Right lobe of liver (tissue), 6 donors: ENCODE measurements around the gene DCLRE1B. TPM values are rescaled to one million over a fixed set of nuclear protein-coding genes. Genes with fewer than 3 reads are reported as not detected.

ENCODE experiments used
- ATAC-seq, 4 donors: fragments of 200-7000 bp; cut with Tn5 transposase; one replicate each; pipeline ENCODE4 v1.9.1; 2020; ENCODE audit warnings: mild to moderate bottlenecking in 4 of 4, moderate library complexity in 4 of 4
- DNase-seq, 3 donors: peaks; one replicate each; pipeline ENCODE4 v3.0.0-alpha.2; 2020
- H3K27ac ChIP-seq, 3 donors: fragments of 200-600 bp; one replicate each; pipeline ENCODE4 v1.8.0; 2022
- H3K27me3 ChIP-seq, 2 donors: fragments of 200-600 bp; one replicate each; pipeline ENCODE4 v1.8.0; 2022
- H3K36me3 ChIP-seq, 4 donors: fragments of 200-600 bp; sonication (generic) in 1 of 4; one replicate each; pipeline versions ENCODE4 v1.5.1 to v1.8.0; 2017 to 2022; ENCODE audit warnings: control low read depth in 1 of 4
- H3K4me1 ChIP-seq, 4 donors: fragments of 200-600 bp; sonication (generic) in 1 of 4; one replicate each; pipeline versions ENCODE4 v1.5.1 to v1.8.0; 2017 to 2022; ENCODE audit warnings: control low read depth in 1 of 4
- H3K4me3 ChIP-seq, 3 donors: fragments of 200-600 bp; one replicate each; pipeline ENCODE4 v1.8.0; 2022
- H3K9me3 ChIP-seq, 4 donors: fragments of 200-600 bp; sonication (generic) in 1 of 4; one replicate each; pipeline versions ENCODE4 v1.5.1 to v1.8.0; 2017 to 2022; ENCODE audit warnings: control low read depth in 1 of 4
- CTCF ChIP-seq, 4 donors: fragments of 200-600 bp in 3 of 4; fragments of 450-650 bp in 1 of 4; IDR thresholded peaks; one replicate each; pipeline versions ENCODE4 v1.5.1 to v1.8.0; 2016 to 2022; ENCODE audit warnings: antibody characterized with exemption in 4 of 4, mild to moderate bottlenecking in 2 of 4
- POLR2A ChIP-seq: fragments of 450-650 bp; IDR thresholded peaks from one replicate; pipeline ENCODE4 v1.6.1; 2017; ENCODE audit warnings: antibody characterized with exemption, mild to moderate bottlenecking
- WGBS: methylation state at CpG from one replicate; pipeline ENCODE4 v1.1.6; 2018; ENCODE audit warnings: low coverage, low lambda C conversion rate; ENCODE audit not compliant: insufficient coverage; ENCODE audit errors: missing lambda C conversion rate; 5-methylcytosine and 5-hydroxymethylcytosine counted together
- intact Hi-C, 2 donors: fragments of 100-400 bp; cut with DNase I; formaldehyde crosslinking; loops; one replicate each; pipeline versions ENCODE4 v1.11.2 to v1.14.1; 2022
- total RNA-seq, 6 experiments: library from RNA; depleted of rRNA in 2 of 6; stranded (reverse); fragments of >200 nt in 2 of 6; fragmentation: NEBNext Ultra II Directional in 3 of 6; extraction: Animal tissue kit (Norgen Biotek cat#: 25700) in 3 of 6; gene quantifications; one replicate each; pipeline versions ENCODE4 v1.1.0 to v1.2.4, GENCODE V29; 2016 to 2023
- donor health status: DM: no; HTN: yes; CAD: no.
- donor health status: DM: no; HTN: no; CAD: no.
- donor health status: DM: no; HTN: no; CAD: no.
- donor health status: DM: no; HTN: yes; CAD: no.
- donor health status: DM: no; HTN: yes; CAD: no.

The DCLRE1B gene
- total RNA-seq, 6 experiments from 2014 or later, result 1.6 to 3.3 (median 1.9) TPM

DNA sequence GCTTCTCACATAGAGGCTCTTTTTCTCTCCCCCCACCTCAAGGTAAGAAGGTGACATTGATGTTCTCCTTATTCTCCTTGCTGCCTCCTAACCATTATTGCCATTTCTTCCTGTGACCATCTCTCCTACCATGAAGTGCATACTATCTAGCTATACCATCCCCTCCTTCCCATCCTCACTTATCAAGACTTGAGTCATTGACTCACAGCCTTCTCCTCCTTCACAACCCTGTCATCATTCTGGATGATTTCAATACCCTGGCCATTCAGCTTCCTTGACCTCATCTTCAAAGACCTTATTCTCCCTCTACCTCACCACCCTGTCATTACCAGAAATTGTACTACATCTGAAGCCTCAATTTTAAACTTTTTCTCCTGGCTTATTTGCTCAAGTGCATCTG, 13.1 kb downstream of the DCLRE1B start:
- Histone ChIP-seq H3K27me3 (no peaks in the 10 kb centered on the region), H3K4me1 (no peaks in the 10 kb centered on the region), H3K27ac (no peak overlapping the region), H3K9me3 (no peaks in the 10 kb centered on the region), H3K36me3 (no peaks in the 10 kb centered on the region), H3K4me3 (no peak overlapping the region)
- TF ChIP-seq POLR2A (no peak), CTCF (IDR thresholded peaks at IDR 0.05) (no peak)
- DNase-seq (no peak), ATAC-seq (no peak)
- intact Hi-C loops, result no loop called here

DNA sequence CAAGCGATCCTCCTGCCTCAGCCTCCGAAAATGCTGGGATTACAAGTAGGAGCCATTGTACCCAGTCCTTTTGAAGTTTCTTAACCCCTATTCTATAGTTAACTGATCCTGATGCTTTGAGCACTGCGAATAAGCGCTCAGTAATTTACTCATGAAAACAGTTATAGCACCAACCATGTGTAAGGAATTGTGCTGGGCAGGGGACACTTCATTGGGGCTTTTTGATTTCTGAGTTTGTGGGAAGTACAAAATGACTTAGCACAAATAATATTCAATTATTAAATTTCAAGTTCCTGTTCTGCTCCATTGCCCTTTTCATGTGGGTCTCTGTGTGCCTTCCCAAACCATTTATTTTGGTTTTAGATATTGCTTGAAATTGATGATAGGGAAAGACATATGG, 17.8 kb downstream of the DCLRE1B start:
- Histone ChIP-seq H3K4me3 (no peak overlapping the region), H3K4me1 (peaks cover 0 to 4% (median under 1%) of the 10 kb centered on the region in 4 donors), H3K27me3 (no peaks in the 10 kb centered on the region), H3K27ac (no peak overlapping the region), H3K36me3 (no peaks in the 10 kb centered on the region), H3K9me3 (no peaks in the 10 kb centered on the region)
- TF ChIP-seq POLR2A (no peak), CTCF (IDR thresholded peaks at IDR 0.05) (no peak)
- intact Hi-C loops, result no loop called here
- WGBS, result 97% methylated on average over 4 of the region's 4 CpGs
- ATAC-seq (no peak), DNase-seq (no peak)

DNA sequence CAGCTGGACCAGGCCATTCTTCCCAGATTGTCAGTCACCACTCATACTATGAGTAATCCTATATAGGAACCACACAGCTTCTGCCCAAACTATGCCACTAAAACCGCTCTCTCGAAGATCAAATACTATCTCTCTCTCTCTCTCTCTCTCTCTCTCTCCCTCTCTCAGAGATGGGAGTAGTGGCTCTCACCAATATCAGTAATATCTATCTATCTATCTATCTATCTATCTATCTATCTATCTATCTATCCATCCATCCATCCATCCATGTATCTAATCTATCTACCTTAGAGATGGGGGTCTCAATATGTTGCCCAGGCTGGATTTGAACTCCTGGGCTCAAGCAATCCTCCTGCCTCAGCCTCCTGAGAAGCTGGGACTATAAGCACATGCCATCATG, 19.3 kb downstream of the DCLRE1B start:
- 90% methylated on average over 2 of the region's 2 CpGs for WGBS
- intact Hi-C loops, result no loop called here

DNA sequence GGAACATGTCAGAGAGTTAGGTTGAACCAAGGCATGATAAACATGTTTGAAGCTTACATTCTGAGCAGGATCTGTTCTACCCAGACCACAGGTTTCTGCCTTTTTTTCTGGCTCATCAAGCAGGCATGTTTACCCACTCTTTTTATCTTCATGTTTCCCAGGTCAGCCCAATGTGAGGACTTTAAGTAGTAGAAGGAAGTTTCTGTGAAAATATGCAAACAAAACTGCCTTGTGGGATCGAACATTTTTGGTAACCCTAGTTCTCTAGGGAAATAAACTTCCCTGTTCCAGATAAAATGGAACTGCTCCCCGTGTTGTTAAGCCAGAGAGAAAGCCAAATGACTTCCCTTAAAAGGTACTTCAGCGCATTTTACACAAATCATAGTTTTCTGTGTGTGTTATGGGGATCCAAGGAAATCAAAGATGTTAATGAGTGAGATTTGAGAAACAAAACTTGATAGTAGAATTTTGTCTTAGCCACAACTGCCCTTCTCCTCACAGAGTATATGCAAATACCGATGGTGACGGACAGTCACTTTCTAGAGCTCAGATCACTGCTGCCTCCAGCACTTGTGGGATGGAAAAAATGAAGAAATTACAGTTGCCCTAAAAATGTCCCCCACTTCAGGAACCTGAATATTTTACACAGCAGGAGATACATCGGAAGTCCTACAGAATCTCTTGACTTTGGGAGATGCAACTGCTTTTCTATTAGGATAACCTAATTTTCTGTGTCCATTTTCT, 23.2 kb downstream of the DCLRE1B start:
- 4% methylated on average over 6 of the region's 6 CpGs for WGBS
- peak overlapping the region; percentile 88 to 96 (median 92) for H3K27ac ChIP-seq
- peaks cover 0 to 29% (median 14%) of the 10 kb centered on the region in 4 donors for H3K4me1 ChIP-seq
- no peaks in the 10 kb centered on the region for H3K27me3 ChIP-seq
- TF ChIP-seq CTCF (IDR thresholded peaks at IDR 0.05), result no peak
- TF ChIP-seq POLR2A, result no peak
- intact Hi-C loops, result no loop called here
- H3K9me3 ChIP-seq, result no peaks in the 10 kb centered on the region
- ATAC-seq (peak in 2 of 4 donors; percentile 6 to 17), DNase-seq (no peak)
- no peaks in the 10 kb centered on the region for H3K36me3 ChIP-seq
- peak overlapping the region; percentile 65 to 94 (median 92) for H3K4me3 ChIP-seq

More for the DNA sequence above, 19.3 kb downstream of the DCLRE1B start:
- Histone ChIP-seq H3K4me1 (peaks cover 0 to 7% (median 3%) of the 10 kb centered on the region in 4 donors), H3K27ac (no peak overlapping the region), H3K9me3 (no peaks in the 10 kb centered on the region), H3K27me3 (no peaks in the 10 kb centered on the region), H3K4me3 (no peak overlapping the region), H3K36me3 (no peaks in the 10 kb centered on the region)
- TF ChIP-seq POLR2A (no peak), CTCF (IDR thresholded peaks at IDR 0.05) (no peak)
- DNase-seq (no peak), ATAC-seq (no peak)
